Loucy (cell line): ENCODE results near the gene PIK3CB.

Experiments used
- H2AFZ ChIP-seq: fragments of 200-600 bp; sonication (generic); 2 replicates; pipeline ENCODE4 v1.6.0; 2016; ENCODE audit warnings: antibody characterized with exemption, mild to moderate bottlenecking, low read length, moderate library complexity
- H3F3A ChIP-seq: fragments of 200-600 bp; 2 replicates; pipeline ENCODE4 v1.6.0; 2016; ENCODE audit warnings: antibody characterized with exemption, low read depth, mild to moderate bottlenecking
- H3K27me3 ChIP-seq: fragments of 200-600 bp; sonication (generic); 2 replicates; pipeline ENCODE4 v1.6.1; 2014; ENCODE audit warnings: low read length, mild to moderate bottlenecking; ENCODE audit not compliant: insufficient read depth, poor library complexity, severe bottlenecking
- H3K36me3 ChIP-seq: fragments of 200-600 bp; sonication (generic); 2 replicates; pipeline ENCODE4 v1.6.1; 2016; ENCODE audit warnings: low read length; ENCODE audit not compliant: insufficient read depth
- H3K4me1 ChIP-seq: fragments of 200-600 bp; sonication (generic); 2 replicates; pipeline ENCODE4 v1.5.1; 2014; ENCODE audit warnings: low read length, mild to moderate bottlenecking; ENCODE audit not compliant: insufficient read depth, poor library complexity, severe bottlenecking
- H3K4me2 ChIP-seq: fragments of 200-600 bp; sonication (generic); 2 replicates; pipeline ENCODE4 v1.6.0; 2014; ENCODE audit warnings: antibody characterized with exemption, low read length, low read depth, mild to moderate bottlenecking; ENCODE audit not compliant: poor library complexity, severe bottlenecking
- H3K4me3 ChIP-seq: fragments of 200-600 bp; sonication (generic); 2 replicates; pipeline ENCODE4 v1.5.1; 2014; ENCODE audit warnings: low read length, mild to moderate bottlenecking, mixed read lengths; ENCODE audit not compliant: poor library complexity, severe bottlenecking
- H3K79me2 ChIP-seq: fragments of 200-600 bp; sonication (generic); 2 replicates; pipeline ENCODE4 v1.6.1; 2014; ENCODE audit warnings: low read length; ENCODE audit not compliant: insufficient read depth
- H3K9ac ChIP-seq: fragments of 200-600 bp; sonication (generic); 2 replicates; pipeline ENCODE4 v1.6.0; 2014; ENCODE audit warnings: mild to moderate bottlenecking, low read depth, low read length, moderate library complexity; ENCODE audit not compliant: poor library complexity, severe bottlenecking
- H3K9me2 ChIP-seq: fragments of 200-600 bp; sonication (generic); replicated peaks from 2 replicates; pipeline ENCODE4 v1.6.1; 2016; ENCODE audit warnings: low read depth, low read length, mixed read lengths
- H3K9me3 ChIP-seq: fragments of 200-600 bp; sonication (generic); 2 replicates; pipeline ENCODE4 v1.6.1; 2014; ENCODE audit warnings: mild to moderate bottlenecking, antibody characterized with exemption, low read length, low read depth; ENCODE audit not compliant: insufficient read depth
- H4K20me1 ChIP-seq: fragments of 200-600 bp; sonication (generic); 2 replicates; pipeline ENCODE4 v1.6.0; 2014; ENCODE audit warnings: antibody characterized with exemption, low read length, mild to moderate bottlenecking; ENCODE audit not compliant: insufficient read depth, poor library complexity, severe bottlenecking
- EZH2phosphoT487 ChIP-seq: fragments of 200-600 bp; IDR thresholded peaks from 2 replicates; pipeline ENCODE4 v1.6.1; 2018; ENCODE audit warnings: antibody characterized with exemption, mild to moderate bottlenecking, moderate library complexity, borderline replicate concordance
- TF ChIP-seq, protein P1 (sequence below): fragments of 200-600 bp; sonication (generic); conservative IDR thresholded peaks from 2 replicates; pipeline ENCODE4 v1.5.1; 2014; ENCODE audit warnings: mild to moderate bottlenecking, antibody characterized with exemption, low read length

Gene PIK3CB

DNA sequence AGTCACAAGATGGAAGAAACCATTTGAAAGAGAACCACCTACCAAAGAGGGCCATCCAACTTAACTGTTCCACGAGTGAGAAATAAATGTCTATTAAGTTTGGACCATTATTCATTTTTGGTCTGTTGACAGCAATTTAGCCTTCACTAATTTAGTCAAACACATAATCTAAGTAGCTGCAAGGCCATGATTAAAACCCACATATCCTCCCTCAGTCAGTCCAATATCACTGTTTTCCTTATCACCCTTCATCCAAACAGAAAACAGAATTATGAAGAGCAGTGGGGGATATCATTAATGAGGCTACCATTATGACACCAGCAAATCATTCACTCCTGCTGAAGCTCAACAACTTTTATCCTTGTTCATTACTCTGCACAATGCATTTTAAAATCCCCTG, 52.0 kb downstream of the PIK3CB start:
- Histone ChIP-seq H3K9me2 (no peaks in the 10 kb centered on the region), H3K4me2 (no peak overlapping the region), H3F3A (peaks cover 3% of the 10 kb centered on the region; the same call in 1 of the 2 replicates), H3K27me3 (no peaks in the 10 kb centered on the region), H3K79me2 (peaks cover 46% of the 10 kb centered on the region), H3K4me1 (peaks cover 11% of the 10 kb centered on the region), H3K9ac (no peak overlapping the region), H3K4me3 (no peak overlapping the region), H3K36me3 (no peaks in the 10 kb centered on the region), H2AFZ (no peak overlapping the region), H4K20me1 (peaks cover 5% of the 10 kb centered on the region), H3K9me3 (no peaks in the 10 kb centered on the region)
- TF ChIP-seq, protein P1, sequence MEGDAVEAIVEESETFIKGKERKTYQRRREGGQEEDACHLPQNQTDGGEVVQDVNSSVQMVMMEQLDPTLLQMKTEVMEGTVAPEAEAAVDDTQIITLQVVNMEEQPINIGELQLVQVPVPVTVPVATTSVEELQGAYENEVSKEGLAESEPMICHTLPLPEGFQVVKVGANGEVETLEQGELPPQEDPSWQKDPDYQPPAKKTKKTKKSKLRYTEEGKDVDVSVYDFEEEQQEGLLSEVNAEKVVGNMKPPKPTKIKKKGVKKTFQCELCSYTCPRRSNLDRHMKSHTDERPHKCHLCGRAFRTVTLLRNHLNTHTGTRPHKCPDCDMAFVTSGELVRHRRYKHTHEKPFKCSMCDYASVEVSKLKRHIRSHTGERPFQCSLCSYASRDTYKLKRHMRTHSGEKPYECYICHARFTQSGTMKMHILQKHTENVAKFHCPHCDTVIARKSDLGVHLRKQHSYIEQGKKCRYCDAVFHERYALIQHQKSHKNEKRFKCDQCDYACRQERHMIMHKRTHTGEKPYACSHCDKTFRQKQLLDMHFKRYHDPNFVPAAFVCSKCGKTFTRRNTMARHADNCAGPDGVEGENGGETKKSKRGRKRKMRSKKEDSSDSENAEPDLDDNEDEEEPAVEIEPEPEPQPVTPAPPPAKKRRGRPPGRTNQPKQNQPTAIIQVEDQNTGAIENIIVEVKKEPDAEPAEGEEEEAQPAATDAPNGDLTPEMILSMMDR = no peak
- no peak for TF ChIP-seq EZH2phosphoT487

DNA sequence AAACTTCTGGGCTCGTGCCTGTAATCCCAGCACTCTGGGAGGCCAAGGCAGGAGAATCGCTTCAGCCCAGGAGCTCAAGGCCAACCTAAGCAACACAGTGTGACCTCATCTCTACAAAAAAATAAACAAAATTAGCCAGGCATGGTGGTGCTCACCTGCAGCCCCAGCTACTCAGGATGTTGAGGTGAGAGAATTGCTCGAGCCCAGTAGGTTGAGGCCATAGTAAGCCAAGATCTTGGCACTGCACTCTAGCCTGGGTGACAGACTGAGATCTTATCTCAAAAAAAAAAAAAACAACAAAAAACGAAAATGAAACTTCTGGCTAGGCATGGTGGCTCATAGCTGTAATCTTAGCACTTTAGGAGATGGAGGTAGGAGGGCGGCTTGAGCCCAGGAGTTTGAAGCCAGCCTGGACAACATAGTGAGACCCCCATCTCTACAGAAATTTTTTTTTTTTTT, 53.7 kb downstream of the PIK3CB start:
- TF ChIP-seq, protein P1 = no peak
- no peak for TF ChIP-seq EZH2phosphoT487

DNA sequence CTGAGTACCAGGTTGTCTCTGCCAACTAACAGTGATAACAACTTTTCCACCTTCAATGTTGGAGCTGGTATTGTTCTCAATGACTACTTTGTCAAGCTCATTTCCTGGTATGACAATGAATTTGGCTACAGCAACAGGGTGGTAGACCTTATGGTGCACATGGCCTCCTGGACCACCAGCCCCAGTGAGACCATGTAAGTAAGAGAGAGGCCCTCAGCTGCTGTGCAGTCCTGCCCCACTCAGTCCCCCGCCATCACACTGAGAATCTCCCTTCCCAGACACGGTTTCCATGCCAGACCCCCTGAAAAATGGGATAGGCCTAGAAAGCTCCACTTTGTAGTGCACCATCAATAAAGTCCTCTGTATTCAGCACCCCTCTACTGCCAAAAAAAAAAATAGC, 56.1 kb downstream of the PIK3CB start:
- no peaks in the 10 kb centered on the region for H3K36me3 ChIP-seq
- no peak overlapping the region for H3K9ac ChIP-seq
- H3K9me2 ChIP-seq = no peaks in the 10 kb centered on the region
- TF ChIP-seq, protein P1 = no peak
- TF ChIP-seq EZH2phosphoT487 = no peak
- no peaks in the 10 kb centered on the region for H3K9me3 ChIP-seq
- no peaks in the 10 kb centered on the region for H3K27me3 ChIP-seq
- H3K4me1 ChIP-seq = peaks cover 15% of the 10 kb centered on the region
- H3K4me2 ChIP-seq = no peak overlapping the region
- H3K79me2 ChIP-seq = peaks cover 73% of the 10 kb centered on the region
- H2AFZ ChIP-seq = no peak overlapping the region
- H4K20me1 ChIP-seq = peaks cover 11% of the 10 kb centered on the region
- H3K4me3 ChIP-seq = no peak overlapping the region
- peaks cover 3% of the 10 kb centered on the region; the same call in 1 of the 2 replicates for H3F3A ChIP-seq

More for the DNA sequence above, 53.7 kb downstream of the PIK3CB start:
- Histone ChIP-seq H3K9me3 (no peaks in the 10 kb centered on the region), H3K79me2 (peaks cover 57% of the 10 kb centered on the region), H3K4me1 (peaks cover 11% of the 10 kb centered on the region), H3K36me3 (no peaks in the 10 kb centered on the region), H3K4me3 (peak overlapping the region; percentile 20), H3K4me2 (peak overlapping the region; percentile 66), H4K20me1 (peaks cover 5% of the 10 kb centered on the region), H3K27me3 (no peaks in the 10 kb centered on the region), H3F3A (peaks cover 3% of the 10 kb centered on the region; the same call in 1 of the 2 replicates), H3K9me2 (no peaks in the 10 kb centered on the region), H3K9ac (peak overlapping the region; percentile 24), H2AFZ (no peak overlapping the region)
